Endodermal cell (in vitro differentiated cells): ENCODE results near the gene LETMD1. TPM values are rescaled to one million over a fixed set of nuclear protein-coding genes. Genes with fewer than 3 reads are reported as not detected.
A peak's percentile ranks its signal among the peaks of the same experiment; 100 is the strongest.

ENCODE experiments used
- DNase-seq: peaks from one replicate; pipeline ENCODE4 v3.0.0-alpha.2; 2017
- H3K27ac ChIP-seq: 2 replicates; pipeline ENCODE4 v1.5.1; 2013; ENCODE audit warnings: mild to moderate bottlenecking, low read depth, low read length, moderate library complexity
- H3K27me3 ChIP-seq: 2 replicates; pipeline ENCODE4 v1.6.1; 2013; ENCODE audit warnings: mild to moderate bottlenecking, low read length, moderate library complexity; ENCODE audit not compliant: insufficient read depth, control insufficient read depth, poor library complexity, severe bottlenecking
- H3K36me3 ChIP-seq: 2 replicates; pipeline ENCODE4 v1.7.0; 2013; ENCODE audit warnings: mild to moderate bottlenecking, low read length, moderate library complexity; ENCODE audit not compliant: control insufficient read depth, insufficient read depth
- H3K4me1 ChIP-seq: one replicate; pipeline ENCODE4 v1.7.0; 2013; ENCODE audit warnings: low read length; ENCODE audit not compliant: control insufficient read depth, insufficient read depth
- H3K4me3 ChIP-seq: 2 replicates; pipeline ENCODE4 v1.5.1; 2013; ENCODE audit warnings: mild to moderate bottlenecking, low read length, moderate library complexity
- H3K9ac ChIP-seq: 2 replicates; pipeline ENCODE4 v1.6.1; 2013; ENCODE audit warnings: mild to moderate bottlenecking, low read length, moderate library complexity; ENCODE audit not compliant: poor library complexity, severe bottlenecking; ENCODE audit errors: extremely low read depth
- H3K9me3 ChIP-seq: 2 replicates; pipeline ENCODE4 v1.6.1; 2013; ENCODE audit warnings: mild to moderate bottlenecking, low read length, moderate library complexity; ENCODE audit not compliant: control insufficient read depth
- H3K27ac Mint-ChIP-seq: 2 replicates; pipeline ENCODE4 v1.8.0; 2020; ENCODE audit warnings: mixed read lengths
- H3K27me3 Mint-ChIP-seq: 2 replicates; pipeline ENCODE4 v1.8.0; 2021; ENCODE audit warnings: mild to moderate bottlenecking, mixed read lengths; ENCODE audit not compliant: insufficient read depth
- H3K36me3 Mint-ChIP-seq: 2 replicates; pipeline ENCODE4 v1.8.0; 2020; ENCODE audit warnings: low read depth, mixed read lengths
- H3K4me1 Mint-ChIP-seq: 2 replicates; pipeline ENCODE4 v1.8.0; 2020; ENCODE audit warnings: mixed read lengths
- H3K4me3 Mint-ChIP-seq: 2 replicates; pipeline ENCODE4 v1.8.0; 2020; ENCODE audit warnings: mild to moderate bottlenecking, moderate library complexity, mixed read lengths
- H3K9me3 Mint-ChIP-seq: 2 replicates; pipeline ENCODE4 v1.8.0; 2020; ENCODE audit warnings: mild to moderate bottlenecking, mixed read lengths
- WGBS, 2 experiments: methylation state at CpG; one replicate each; pipeline versions ENCODE4 v1.1.5 to v1.1.7; 2013; ENCODE audit warnings: missing lambda C conversion rate in 2 of 2, mixed read lengths in 1 of 2; ENCODE audit not compliant: insufficient coverage in 1 of 2, insufficient read length in 1 of 2; 5-methylcytosine and 5-hydroxymethylcytosine counted together
- total RNA-seq, 2 donors: library from RNA; stranded (reverse); fragmentation: NEBNext Ultra II Directional in 1 of 2; extraction: Animal tissue kit (Norgen Biotek cat#: 25700) in 1 of 2; gene quantifications; 2 replicates in 1 of 2; 3 replicates in 1 of 2; pipeline ENCODE4 v1.2.1, GENCODE V29; 2021
- TF ChIP-seq, protein P1 (sequence below): fragments of 200-600 bp; sonication (generic); conservative IDR thresholded peaks from 2 replicates; pipeline ENCODE4 v1.5.0; 2021; ENCODE audit warnings: antibody characterized with exemption, mild to moderate bottlenecking

LETMD1 gene
- total RNA-seq, 2 donors from 2014 or later = 34.8 to 40.2 TPM

DNA sequence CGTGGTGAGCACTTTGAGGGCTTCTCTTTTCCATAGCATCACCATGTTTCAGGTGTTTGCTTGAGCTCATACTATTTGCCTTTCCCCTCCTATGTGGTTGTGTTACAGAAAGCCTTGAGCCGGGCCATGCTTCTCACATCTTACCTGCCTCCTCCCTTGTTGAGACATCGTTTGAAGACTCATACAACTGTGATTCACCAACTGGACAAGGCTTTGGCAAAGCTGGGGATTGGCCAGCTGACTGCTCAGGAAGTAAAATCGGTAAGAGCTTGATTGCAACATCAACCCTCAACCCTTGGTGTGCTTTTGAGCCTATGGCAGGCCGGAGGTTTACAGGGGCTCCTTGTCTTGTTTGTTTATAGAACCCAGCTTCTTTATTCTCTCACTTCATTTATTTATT lies 8.1 kb downstream of the LETMD1 start:
- H3K9me3 Mint-ChIP-seq = no peaks in the 10 kb centered on the region
- DNase-seq = no peak
- H3K4me1 Mint-ChIP-seq = no peaks in the 10 kb centered on the region
- no peak overlapping the region for H3K27ac Mint-ChIP-seq
- no peaks in the 10 kb centered on the region for H3K27me3 Mint-ChIP-seq
- Histone ChIP-seq H3K9ac (no peak overlapping the region), H3K27ac (no peak overlapping the region), H3K9me3 (no peaks in the 10 kb centered on the region), H3K4me3 (no peak overlapping the region), H3K4me1 (no peaks in the 10 kb centered on the region), H3K27me3 (no peaks in the 10 kb centered on the region), H3K36me3 (peaks cover 68% of the 10 kb centered on the region)
- H3K36me3 Mint-ChIP-seq = peaks cover 62% of the 10 kb centered on the region
- TF ChIP-seq, protein P1, sequence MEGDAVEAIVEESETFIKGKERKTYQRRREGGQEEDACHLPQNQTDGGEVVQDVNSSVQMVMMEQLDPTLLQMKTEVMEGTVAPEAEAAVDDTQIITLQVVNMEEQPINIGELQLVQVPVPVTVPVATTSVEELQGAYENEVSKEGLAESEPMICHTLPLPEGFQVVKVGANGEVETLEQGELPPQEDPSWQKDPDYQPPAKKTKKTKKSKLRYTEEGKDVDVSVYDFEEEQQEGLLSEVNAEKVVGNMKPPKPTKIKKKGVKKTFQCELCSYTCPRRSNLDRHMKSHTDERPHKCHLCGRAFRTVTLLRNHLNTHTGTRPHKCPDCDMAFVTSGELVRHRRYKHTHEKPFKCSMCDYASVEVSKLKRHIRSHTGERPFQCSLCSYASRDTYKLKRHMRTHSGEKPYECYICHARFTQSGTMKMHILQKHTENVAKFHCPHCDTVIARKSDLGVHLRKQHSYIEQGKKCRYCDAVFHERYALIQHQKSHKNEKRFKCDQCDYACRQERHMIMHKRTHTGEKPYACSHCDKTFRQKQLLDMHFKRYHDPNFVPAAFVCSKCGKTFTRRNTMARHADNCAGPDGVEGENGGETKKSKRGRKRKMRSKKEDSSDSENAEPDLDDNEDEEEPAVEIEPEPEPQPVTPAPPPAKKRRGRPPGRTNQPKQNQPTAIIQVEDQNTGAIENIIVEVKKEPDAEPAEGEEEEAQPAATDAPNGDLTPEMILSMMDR = no peak
- H3K4me3 Mint-ChIP-seq = no peak overlapping the region
- WGBS, 2 experiments = 90 to 100% methylated on average over 4 to 5 of the region's 5 CpGs

DNA sequence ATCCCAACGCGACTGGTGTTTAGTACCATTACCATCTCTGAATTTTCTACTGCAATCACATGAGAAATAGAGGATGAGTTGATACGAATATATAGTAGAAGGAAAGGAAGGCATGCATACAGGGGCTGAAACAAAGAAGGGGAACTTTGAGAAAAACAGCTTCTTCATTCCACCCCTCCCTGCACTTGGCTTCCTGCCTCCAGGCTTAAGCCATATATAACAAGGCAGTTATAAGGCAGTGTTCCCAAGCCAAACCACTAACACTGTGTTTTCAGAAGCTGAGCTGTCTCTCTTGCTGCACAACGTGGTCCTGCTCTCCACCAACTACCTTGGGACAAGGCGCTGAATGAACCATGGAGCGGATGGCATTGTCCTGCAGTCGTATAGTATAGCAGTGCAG lies 11.0 kb downstream of the LETMD1 start:
- Mint-ChIP-seq H3K36me3 (peaks cover 72% of the 10 kb centered on the region), H3K4me1 (no peaks in the 10 kb centered on the region), H3K4me3 (no peak overlapping the region), H3K9me3 (no peaks in the 10 kb centered on the region), H3K27ac (no peak overlapping the region), H3K27me3 (no peaks in the 10 kb centered on the region)
- H3K36me3 ChIP-seq = peaks cover 77% of the 10 kb centered on the region
- no peak overlapping the region for H3K27ac ChIP-seq
- no peak overlapping the region for H3K9ac ChIP-seq
- no peak for DNase-seq
- TF ChIP-seq, protein P1 = no peak
- H3K4me1 ChIP-seq = no peaks in the 10 kb centered on the region
- no peaks in the 10 kb centered on the region for H3K9me3 ChIP-seq
- no peaks in the 10 kb centered on the region for H3K27me3 ChIP-seq
- H3K4me3 ChIP-seq = no peak overlapping the region
- WGBS, 2 experiments = 90 to 97% methylated on average over 2 to 6 of the region's 7 CpGs

DNA sequence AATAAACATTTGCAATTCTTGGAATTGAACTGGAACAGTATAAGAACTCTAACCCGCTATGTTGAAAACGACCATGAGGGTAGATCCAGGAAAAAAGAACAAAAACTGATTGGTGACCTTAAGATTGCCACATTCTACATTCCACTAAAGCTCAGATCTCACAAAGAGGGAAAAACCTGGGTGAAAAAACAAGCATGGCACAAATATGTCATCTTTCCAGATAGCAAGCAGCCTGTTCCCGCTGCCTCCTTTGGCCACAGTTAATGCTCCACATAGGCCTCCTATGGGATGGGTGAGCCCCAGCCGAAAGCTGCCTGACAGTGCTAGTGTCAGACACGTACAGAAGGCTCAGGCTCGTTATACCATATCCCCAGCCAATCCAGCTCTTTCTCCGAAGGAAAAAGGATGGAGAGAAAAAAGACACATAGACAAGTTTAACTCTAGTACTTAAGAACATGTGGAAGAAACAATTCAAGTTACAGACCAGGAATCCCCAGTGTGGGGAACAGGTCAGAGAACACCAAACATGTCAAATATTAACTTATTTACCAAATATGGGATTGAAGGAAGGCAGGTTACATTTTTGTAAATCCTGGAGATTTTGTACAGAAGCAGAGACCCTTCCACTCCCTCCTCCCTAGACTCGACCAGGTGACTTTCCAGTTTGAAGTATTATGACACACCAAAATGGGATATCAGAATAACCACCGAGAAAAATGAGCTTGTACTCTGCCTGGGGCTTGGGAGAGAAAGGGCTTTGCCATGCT lies 14.7 kb downstream of the LETMD1 start:
- Mint-ChIP-seq H3K4me1 (no peaks in the 10 kb centered on the region), H3K27ac (peak overlapping the region; percentile 20), H3K4me3 (no peak overlapping the region), H3K9me3 (no peaks in the 10 kb centered on the region), H3K36me3 (peaks cover 85% of the 10 kb centered on the region), H3K27me3 (no peaks in the 10 kb centered on the region)
- no peak for DNase-seq
- no peaks in the 10 kb centered on the region for H3K4me1 ChIP-seq
- H3K27me3 ChIP-seq = no peaks in the 10 kb centered on the region
- H3K9me3 ChIP-seq = no peaks in the 10 kb centered on the region
- 93 to 100% methylated on average over 6 to 9 of the region's 9 CpGs for WGBS, 2 experiments
- H3K9ac ChIP-seq = no peak overlapping the region
- peaks cover 89% of the 10 kb centered on the region for H3K36me3 ChIP-seq
- TF ChIP-seq, protein P1 = no peak
- H3K27ac ChIP-seq = no peak overlapping the region
- no peak overlapping the region for H3K4me3 ChIP-seq
